NK-92 (cell line): ENCODE measurements around the gene CHML.

Experiments
- DNase-seq: peaks from one replicate; lab custom pipeline; 2025; ENCODE audit not compliant: unreplicated experiment; lab: John Stamatoyannopoulos, UW

Gene CHML

DNA sequence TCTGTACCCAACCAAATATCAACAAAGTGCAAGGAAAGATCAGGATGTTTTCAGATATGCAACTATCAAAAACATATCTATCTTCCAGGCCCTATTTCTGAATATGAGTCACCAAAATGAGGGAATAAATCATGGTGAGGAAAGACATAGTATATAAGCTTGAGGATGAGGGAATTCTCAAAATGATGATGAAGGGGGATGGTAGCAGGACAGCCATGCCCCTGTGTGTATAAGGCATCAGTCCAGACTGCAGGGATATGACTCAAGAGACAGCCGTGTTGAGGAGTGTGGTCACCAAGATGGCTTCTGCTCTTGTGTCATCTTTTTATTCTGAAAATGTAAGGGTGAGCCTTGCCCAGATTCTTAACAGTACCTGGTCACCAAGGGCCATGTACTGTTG, 7.5 kb upstream of the CHML start:
- no peak for DNase-seq

DNA sequence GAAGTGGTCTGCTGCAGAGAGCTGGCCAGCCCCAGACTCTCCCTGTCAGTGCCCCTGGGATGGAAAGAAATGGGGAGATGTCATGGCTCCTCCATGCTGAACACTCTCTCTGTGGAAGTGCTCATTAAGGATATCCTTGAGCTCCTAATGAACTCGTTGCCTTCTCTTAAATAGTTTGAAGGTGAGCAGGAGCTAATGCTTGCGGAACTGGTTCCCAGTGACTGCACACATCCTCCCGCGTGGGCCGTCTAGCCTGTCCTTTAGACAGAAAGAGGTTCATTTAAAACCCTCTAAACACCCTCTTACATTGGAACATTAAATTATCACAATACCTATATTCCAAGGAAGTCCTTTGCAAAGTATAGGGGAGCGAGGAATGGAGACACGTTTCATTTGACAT, 6.0 kb upstream of the CHML start:
- DNase-seq, result no peak

DNA sequence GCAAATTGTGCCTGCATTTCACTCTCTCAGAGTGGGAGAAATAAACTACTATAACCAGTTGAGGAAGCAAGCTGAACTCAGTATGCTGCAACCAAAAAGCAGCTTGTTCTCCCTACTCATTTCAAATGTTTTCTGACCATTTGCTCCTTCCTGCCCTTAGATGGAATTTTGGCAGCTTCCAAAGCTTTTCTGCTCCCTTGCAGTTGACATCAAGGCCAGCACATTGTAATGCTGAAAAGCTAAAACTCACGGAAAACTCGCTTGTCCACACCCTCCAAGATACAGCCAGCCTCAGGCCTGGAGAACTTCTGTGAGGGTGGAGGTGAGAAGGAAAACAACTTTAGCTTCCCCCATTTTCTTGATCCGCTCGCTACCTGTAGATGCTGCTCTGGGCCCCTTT, 5.0 kb upstream of the CHML start:
- no peak for DNase-seq

DNA sequence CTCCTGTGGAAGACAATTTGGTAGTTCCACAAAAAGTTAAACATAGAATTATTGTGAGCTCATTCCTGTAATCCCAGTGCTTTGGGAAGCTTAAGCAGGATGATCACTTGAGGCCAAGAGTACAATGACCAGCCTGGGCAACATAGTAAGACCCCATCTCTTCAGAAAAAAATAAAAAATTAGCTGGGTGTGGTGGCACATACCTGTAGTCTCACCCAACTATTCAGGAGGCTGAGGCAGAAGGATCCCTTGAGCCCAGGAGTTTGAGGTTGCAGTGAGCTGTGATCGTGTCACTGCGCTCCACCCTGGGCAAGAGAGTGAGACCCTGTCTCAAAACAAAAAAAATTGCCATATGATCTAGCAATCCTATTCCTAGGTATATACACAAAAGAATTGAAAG, 4.1 kb upstream of the CHML start:
- no peak for DNase-seq

DNA sequence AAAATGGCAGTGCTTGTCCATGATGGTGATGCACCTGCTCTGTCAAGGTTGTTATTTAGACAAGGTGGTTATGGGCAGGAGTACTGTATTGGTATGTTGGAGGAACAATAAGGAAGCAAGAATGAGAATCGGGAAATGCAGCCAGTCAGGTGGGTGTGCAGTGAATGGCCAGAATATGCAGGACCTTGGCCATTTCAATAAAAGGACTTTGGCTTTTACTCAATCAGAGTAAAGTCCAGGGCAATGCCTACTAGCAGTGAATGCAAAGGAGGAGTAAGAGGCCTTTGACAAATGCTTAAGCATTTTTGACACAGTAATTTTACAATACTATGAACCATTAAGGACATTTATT, 2.4 kb upstream of the CHML start:
- DNase-seq, result no peak

DNA sequence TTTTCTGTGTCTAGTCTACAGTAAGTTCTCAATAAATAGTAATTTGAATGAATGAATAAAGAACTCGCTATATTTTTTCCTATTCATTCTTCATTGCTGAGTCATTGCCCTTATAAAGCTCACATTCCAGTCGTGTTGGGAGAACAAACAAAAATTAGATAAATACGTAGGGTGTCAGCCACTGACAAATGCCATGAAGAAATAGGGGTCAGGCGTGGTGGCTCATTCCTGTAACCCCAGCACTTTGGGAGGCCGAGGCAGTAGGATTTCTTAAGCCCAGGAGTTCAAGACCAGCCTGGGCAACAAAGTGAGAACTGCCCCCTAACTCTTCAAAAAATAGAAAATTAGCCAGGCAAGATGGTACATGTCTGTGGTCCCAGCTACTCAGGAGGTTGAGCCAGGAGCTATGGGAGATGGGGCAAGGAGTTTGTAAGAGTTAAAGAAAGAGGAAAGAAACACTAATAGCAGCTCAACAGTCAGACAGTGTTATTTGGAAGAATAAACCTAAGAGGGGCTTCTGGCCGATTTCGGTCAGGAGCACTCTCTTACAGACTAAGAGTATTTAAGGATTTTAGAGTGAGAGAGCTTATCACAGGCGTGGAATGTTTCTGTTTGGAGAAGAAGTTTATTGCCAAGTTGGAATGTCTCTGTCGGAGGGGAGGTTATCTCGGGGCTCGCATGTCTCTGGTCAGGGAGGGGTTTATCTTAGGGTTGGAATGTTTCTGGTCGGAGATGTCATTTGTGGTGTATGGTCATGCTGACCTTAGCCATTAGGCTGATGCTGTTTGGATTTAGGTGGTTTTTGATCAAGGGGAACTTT, 1.8 kb upstream of the CHML start:
- DNase-seq, result no peak

DNA sequence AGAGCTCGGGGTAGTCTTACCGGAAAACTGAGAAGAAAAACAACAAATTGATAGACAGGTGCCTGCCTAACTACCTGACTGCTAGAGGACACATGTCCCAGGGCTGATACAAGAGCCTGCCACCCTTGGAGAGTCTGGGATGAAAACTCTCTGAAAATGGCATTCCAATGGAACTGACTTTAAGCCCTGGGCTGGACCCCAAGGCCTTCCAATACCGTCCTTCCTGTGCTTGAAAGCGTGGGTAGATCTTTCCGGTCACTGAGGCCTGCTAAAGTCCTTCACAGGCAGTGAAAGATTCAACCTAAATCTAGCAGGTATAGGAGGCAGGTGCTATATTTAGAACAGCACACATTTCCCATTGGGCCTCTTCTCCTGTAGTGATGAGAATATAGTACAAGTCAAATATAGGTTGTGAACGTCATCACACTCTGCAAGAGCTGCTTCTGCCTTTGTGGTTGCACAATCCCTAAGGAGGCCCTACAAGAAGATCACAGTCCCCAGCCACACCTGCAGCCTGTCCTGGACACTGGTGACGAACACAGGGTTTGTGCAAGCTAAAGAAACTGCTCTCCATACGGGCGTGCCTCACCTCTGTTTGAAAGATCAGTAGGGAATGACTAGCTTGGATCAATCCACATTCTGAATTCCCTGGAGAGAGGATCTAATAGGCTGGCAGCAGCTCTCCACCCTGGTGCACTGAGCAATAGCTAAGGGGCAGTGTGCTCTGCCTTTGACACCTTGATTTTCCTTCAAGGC, 876 bp upstream of the CHML start:
- no peak for DNase-seq

DNA sequence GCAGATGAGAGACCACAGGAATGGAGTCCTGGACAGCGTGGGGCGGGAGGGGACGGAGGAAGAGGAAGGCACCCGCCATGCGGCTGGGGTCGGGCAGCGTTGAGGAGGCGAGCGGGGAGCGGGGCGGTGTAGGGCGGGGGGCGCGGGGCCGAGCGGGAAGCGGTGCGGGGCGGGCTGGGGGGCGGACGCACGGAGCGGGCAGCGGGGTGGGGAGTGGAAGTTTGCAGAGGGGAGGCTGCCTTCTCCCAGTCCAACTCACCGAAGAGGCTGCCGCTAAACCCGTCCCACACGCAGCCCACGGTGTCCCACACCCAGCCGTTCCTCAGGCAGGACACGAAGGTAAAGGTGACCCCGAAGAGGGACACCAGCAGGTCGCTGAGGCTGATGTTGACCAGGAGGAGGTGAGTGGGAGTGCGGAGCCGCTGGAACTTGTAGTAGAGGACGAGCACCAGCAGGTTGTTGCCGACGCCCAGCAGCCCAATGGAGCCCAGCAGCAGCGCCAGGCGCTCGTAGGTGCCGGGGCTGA, 483 bp downstream of the CHML start:
- no peak for DNase-seq

DNA sequence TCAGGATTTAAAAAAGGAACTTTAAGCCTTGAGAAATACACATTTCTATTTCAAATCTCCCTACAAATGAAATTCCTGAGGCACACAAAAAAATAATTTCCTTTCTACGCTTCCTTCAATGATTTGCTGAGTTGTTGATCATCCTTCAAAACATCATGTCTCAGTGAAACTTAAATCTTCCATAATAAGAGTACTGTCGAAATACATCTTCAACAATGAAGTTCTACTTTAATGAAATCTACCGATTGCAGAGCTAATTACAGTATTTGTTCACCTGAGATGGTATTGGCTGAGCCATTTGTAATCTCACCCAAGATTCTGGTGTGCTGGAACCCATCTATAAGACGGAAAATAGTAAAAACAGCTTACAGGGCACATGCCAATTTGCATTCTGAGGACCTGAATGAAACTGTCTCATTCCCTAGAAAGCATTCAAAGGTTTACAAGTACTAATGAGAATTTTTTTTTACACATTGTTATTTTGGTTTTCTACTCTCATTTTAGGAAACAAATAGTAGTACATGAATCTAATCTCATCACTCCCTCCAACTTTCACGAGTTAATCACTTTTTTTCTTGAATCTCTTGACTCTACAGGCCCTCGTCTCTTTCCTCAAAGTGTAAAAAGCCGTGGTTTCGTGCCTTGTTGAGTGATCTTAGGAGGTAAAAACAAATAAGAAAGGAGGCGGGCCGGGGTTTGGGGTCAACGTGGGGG, 1.1 kb downstream of the CHML start:
- no peak for DNase-seq

DNA sequence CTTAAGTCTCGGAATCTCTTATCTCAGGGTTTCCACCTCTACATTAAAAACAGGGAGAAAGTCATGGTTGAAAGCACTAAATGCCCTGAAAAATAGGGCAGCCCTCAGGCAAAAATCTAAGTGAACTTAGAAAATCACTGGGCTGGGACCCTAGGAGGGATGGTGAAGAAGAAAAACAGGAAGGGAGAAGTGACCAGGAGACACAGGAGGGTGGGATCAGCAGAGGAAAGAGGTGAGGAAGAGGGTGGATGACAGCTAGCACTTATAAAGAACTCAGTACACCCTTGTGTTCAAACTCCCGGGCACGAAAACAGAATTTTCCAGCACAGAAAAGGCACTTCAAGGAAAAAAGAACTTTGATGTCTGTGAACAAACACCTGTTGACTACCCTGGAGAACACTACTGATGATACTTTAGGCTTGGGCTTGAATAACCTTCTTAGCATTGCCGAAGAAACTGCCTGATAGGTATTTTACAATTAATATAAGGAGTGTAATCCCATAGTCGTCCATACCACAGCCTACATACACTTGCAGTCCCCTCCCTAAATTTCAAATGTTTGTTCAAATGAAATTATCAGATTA, 2.0 kb downstream of the CHML start:
- DNase-seq, result no peak

DNA sequence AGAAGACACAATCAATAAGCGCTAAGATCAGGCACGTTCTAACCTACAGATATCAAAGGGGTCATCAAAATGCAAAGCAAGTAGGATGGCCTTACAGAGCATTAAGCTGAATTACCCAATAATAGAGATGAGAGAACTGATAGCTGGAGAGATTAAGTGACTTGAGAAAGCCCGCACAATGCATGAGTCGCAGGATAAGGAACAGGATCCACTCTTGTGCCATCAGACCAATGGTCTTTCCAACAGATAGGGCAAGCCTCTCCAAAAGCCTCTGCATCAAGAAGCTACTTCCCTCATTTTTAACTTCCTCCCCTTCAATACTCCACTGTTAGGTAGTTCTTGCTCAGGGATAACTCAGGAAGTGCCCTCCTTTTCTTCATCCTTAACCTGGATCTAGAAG, 2.6 kb downstream of the CHML start:
- no peak for DNase-seq

DNA sequence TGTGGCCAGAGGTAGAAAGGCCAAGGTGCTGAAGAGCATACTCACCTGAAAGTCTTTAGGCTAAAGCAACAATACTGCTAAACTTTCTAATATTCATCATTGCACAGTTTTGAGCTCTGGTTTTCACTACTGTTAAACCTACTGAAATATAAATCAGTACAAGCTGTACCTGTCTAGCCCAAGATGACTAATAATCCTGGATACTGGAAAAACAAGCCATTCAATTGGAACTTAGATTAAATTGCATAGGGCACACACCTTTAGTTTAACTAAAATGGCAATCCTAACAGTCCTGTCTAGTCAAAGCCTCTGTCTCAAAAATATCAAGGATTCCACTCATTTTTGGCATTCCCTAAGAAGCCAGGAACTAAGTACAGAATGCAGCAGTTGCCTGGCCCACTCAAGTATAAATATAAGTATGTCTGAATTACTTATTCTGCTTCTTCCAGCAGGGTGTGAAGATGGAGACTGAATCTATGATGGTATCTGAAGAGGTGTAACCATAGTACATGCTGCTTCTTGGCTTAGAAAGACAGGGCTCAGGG, 3.1 kb downstream of the CHML start:
- no peak for DNase-seq

DNA sequence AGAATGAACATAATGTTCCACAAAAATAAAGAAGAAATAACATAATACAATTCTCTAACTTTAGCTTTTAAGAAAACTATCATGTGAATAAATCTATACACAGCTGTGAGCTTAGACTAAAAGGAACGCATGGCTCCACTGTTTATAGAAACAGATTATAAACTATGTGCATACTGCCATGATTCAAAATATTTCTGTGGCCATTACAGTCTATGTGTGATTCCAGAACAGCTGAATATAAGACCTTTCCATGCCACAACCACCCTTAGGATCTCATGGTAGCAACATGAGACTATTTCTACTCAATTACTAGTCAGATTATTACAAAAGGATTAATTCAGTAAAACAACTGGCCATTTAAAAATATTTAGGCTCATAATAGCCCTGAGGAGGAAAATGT, 3.9 kb downstream of the CHML start:
- no peak for DNase-seq

DNA sequence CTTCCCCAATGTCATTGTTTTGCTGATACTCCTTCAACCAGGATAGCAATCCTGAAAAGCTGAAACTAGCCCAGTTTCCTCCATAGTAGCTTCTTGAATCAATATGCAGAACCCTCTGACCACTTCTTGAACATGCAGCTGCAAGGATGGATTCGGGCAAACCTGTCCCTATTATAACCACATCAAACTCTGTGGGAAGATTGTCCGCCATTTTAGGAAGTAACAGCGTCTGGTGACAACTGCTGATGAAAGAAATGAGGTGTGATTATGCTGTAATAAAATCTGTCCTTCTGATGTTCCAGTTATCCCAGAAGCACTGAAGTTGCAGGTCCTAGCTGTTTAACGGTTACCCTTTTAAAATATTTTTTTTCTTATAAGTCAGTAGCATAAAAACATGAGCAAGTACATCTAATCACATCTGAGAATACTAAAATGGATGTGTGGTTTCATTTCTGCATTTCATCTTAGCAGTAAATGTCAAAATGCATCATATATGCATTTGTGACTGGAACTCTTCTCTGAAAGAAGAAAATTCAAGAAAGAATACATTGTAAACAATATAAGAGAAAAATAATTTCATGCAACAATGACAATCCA, 4.5 kb downstream of the CHML start:
- no peak for DNase-seq

DNA sequence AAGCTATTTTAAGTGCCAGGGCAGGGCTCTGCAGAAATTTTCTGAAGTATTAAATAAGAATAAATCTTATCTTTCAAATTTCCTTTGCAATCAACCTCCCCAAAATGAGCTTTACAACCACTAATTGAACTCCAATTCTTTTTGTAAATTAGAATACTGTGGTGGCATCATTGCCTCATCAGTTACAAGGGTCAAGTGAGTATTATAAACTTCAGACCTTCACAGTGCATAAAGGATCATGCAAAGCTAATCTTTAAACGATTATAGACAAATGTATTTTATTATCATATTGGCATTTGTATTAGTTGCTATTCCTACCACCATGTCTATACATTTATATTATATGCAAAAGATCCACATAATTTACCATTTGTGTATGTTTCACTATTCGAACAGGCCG, 7.2 kb downstream of the CHML start:
- no peak for DNase-seq

DNA sequence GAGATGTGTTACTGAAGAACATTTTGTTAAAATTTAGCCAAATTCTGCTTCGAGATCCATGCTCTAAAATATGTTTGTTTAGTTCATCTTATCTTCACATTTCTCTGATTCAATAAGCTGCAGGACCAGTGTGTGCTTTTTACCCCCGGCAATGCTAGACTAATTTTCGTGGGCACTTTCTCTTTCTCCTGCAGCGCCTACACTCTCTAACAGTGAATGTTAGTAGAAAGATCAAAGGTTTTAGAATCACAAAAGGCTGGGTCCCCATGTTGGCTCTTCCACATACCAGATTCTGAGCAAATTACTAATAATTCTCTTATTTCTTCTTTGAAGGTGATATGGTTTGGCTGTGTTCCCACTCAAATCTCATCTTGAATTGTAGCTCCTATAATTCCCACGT, 8.5 kb downstream of the CHML start:
- DNase-seq, result no peak

DNA sequence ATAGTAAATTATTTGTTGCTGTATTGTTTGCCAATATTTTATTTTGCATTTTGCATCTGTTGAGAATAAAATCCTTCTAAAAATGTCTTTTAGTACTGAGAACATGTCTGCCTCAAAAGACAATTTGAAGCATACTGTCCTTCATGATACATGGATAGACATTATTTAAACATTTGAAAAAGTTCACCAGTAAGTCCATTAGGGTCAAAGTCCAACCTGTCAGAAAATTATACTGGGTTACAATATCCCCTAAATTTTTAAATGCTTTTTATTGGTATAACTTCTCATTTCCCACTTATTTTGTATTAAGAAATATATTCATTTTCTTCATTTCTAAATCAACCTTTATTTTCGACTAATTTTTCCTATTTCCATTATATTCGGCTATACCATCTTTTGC, 9.3 kb downstream of the CHML start:
- no peak for DNase-seq

DNA sequence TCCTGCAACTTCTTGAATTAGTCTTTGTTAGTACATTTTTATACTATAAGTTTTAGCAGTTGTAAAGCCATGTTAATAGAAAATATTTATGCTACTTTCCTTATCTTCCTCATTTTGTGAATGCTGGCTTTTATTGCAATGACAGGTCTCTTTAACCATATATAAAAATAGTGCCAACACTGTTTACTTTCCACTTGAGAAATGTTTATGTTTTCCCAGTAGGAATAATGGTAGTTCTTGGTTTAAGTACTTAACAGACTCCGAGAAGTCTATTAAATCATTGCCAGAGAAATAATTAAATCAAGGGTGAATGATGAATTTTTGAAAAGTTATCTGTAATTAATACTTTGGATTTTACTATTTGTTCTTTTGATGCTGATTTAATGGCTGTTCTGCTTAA, 9.7 kb downstream of the CHML start:
- DNase-seq, result no peak

DNA sequence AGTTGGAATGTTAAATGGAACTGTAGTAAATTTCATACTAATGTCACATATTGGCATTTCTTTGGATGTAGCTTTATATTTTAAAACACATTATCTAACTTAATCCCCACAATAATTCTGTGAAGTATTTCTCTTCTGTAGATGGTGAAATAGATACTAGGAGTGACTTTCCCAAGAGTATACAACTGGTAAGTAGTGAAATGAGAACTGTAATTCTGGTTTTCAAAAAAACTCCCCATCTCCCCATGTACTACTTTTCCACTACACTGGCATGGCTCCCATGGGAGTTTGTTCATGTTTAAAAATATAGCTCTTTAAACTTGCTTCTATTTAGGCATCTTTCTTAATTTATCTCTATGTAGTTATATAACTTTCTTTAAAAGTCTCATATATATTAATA, 10.2 kb downstream of the CHML start:
- no peak for DNase-seq

DNA sequence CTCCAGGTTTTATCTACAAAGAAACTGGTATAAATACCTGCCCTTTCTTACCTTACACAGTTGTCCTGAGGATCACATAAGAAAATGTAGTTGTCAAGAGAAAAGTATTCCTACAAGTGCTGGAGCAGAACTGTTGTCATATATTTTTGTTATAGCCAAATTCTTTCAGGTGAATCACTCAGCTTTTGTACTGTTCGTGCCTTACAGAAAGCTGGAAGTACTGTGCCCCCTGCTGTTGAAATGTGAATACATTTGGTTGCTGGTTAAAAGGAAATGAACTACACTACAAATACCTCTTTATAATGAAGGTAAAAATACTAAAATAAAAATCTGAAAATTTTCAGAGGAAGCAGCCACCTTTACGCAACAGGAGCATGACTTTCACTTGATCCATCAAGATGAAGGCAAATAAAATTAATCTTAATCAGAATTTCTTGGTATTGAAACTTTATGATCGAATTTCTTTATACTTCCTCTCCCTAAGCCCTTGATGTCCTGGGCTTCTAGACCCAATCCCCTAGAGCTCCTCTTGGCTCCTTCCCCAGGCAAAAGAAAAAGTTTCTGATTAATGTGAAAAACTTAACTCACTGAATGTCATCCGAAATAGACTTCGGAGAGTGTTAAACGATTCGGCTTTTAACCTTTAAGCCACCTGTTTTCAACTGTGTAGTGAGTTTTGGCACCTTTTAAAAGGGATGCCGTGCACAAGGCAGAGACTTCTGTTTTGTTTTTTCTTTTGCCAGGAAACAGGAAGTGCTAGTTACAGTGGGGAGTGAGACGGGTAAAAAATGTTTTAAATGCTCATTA, 12.5 kb downstream of the CHML start:
- no peak for DNase-seq
